NB4 (cell line): ENCODE measurements around the gene MRE11.

Experiments
- CTCF ChIP-seq: IDR thresholded peaks from one replicate; pipeline ENCODE4 v1.5.1; 2012; ENCODE audit warnings: low read depth, low read length
- MAX ChIP-seq: IDR thresholded peaks from 2 replicates; pipeline ENCODE4 v1.6.1; 2011; ENCODE audit warnings: low read depth, low read length
- MYC ChIP-seq: IDR thresholded peaks from 2 replicates; pipeline ENCODE4 v1.6.1; 2011; ENCODE audit warnings: low read depth, low read length
- POLR2A ChIP-seq: IDR thresholded peaks from 2 replicates; pipeline ENCODE4 v1.6.1; 2011; ENCODE audit warnings: mild to moderate bottlenecking; ENCODE audit not compliant: insufficient read length; ENCODE audit errors: extremely low read depth

GRCh38 chr11:94452988-94453387, 40.7 kb downstream of the MRE11 start:
- TF ChIP-seq CTCF (no peak), MAX (no peak), POLR2A (no peak), MYC (no peak)
